ENCODE data around the gene RPS26.

RPS26 gene

GRCh38 chr12:56078931-56079722 is 37.4 kb downstream of the RPS26 start:
- DNase-seq = peak; percentile 42 to 48

- peak; percentile 54 to 59 for DNase-seq
Measured at GRCh38 chr12:56079723-56080555, 38.2 kb downstream of the RPS26 start, which contains the start of gene ERBB3. Gene ERBB3 (plus strand): TSS chr12:56080165. CDS start chr12:56080301, 136 bp downstream.

- DNase-seq = no peak
Measured at GRCh38 chr12:56080556-56081138, 38.9 kb downstream of the RPS26 start.

GRCh38 chr12:56081393-56082347 is 40.0 kb downstream of the RPS26 start:
- no peak for DNase-seq

GRCh38 chr12:56082382-56082781 is 40.7 kb downstream of the RPS26 start:
- no peak for DNase-seq

- DNase-seq = no peak
Measured at GRCh38 chr12:56082967-56083366, 41.2 kb downstream of the RPS26 start.

- DNase-seq = peak in 1 of 2 donors; percentile 24
Measured at GRCh38 chr12:56084958-56085543, 43.3 kb downstream of the RPS26 start.

- DNase-seq = no peak
Measured at GRCh38 chr12:56086096-56086495, 44.4 kb downstream of the RPS26 start.

GRCh38 chr12:56086608-56087007 is 44.9 kb downstream of the RPS26 start:
- no peak for DNase-seq

GRCh38 chr12:56087220-56087619 is 45.5 kb downstream of the RPS26 start:
- DNase-seq = no peak
